ENCODE data around the gene MARK3.

The MARK3 gene

DNA sequence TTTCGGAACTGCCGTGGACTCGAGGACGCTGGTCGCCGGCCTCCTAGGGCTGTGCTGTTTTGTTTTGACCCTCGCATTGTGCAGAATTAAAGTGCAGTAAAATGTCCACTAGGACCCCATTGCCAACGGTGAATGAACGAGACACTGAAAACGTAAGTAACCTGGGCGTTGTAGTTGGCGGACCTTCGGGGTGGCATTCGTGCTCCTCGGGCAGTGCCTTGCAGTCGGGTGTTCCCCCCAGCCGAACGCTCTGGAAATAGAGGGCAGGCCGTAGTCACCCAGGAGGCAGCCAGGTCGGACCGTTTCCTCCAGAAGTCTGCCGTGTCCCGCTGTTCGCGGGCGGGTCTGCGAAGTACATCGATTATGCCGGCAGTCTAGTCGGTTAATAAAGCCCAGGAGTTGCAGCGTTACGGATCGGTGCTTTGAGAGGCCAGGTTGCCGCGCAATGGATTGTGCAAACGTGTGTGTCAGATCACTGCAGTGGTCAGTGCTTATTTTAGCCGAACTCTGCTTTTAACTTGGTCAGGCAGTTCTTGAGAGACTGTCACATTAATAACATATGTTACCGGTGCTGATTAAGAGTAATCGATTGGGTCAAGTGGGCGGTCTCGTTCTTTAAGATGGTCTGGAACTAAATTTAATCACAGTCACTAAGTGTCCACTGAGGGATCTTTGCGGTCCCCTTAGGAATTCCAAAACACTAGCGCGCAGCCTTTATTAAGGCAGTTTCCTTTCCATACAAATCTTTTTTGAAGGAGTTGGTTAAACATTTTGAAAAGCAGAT lies 906 bp downstream of the MARK3 start:
- TF ChIP-seq CTBP1 (IDR thresholded peaks at IDR 0.05; ENCODE audit: borderline replicate concordance), result no peak
- 0 out of 2 replicates have a peak, but pooled peaks have one; percentile 42 for TF ChIP-seq HDGF (IDR thresholded peaks at IDR 0.05; ENCODE audit: borderline replicate concordance)
- TF ChIP-seq PKNOX1 (IDR thresholded peaks at IDR 0.05), result 0 out of 2 replicates have a peak, but pooled peaks have one; percentile 12
- no peak for TF ChIP-seq FOXM1 (IDR thresholded peaks at IDR 0.05; ENCODE audit: borderline replicate concordance)
- TF ChIP-seq ARNT (IDR thresholded peaks at IDR 0.05), result no peak
- no peak for TF ChIP-seq LEF1 (IDR thresholded peaks at IDR 0.05; ENCODE audit: borderline replicate concordance)
- no peak for DNase-seq (ENCODE audit: extremely low spot score)
- POLR2A ChIA-PET, result interaction anchor here (0.9 to 2.7 kb wide), 5 partner anchors 13 to 52 kb away, joined by 4 to 23 read pairs (median 10); partner anchors contain the start of gene EIF5

GRCh38 chr14:103386713-103387329 lies 1.6 kb downstream of the MARK3 start:
- POLR2A ChIA-PET, result interaction anchor here (0.9 to 2.7 kb wide), 2 partner anchors 32 to 53 kb away, joined by 4 to 19 read pairs; partner anchors contain the start of gene EIF5
- CTCF ChIA-PET, result no interaction called here
- DNase-seq (ENCODE audit: extremely low spot score), result no peak
- TF ChIP-seq PKNOX1 (IDR thresholded peaks at IDR 0.05) (no peak), ELF4 (IDR thresholded peaks at IDR 0.05) (no peak), SUZ12 (IDR thresholded peaks at IDR 0.05) (no peak), SP1 (IDR thresholded peaks at IDR 0.05) (no peak), FOXA1 (IDR thresholded peaks at IDR 0.05) (no peak), TARDBP (IDR thresholded peaks at IDR 0.05) (no peak), HDGF (IDR thresholded peaks at IDR 0.05; ENCODE audit: borderline replicate concordance) (no peak), BHLHE40 (IDR thresholded peaks at IDR 0.05; ENCODE audit: borderline replicate concordance) (no peak), FOXM1 (IDR thresholded peaks at IDR 0.05; ENCODE audit: borderline replicate concordance) (no peak), L3MBTL2 (conservative IDR thresholded peaks at IDR 0.05) (no peak), ZNF384 (IDR thresholded peaks at IDR 0.05) (no peak), NFRKB (IDR thresholded peaks at IDR 0.05) (no peak), ARNT (IDR thresholded peaks at IDR 0.05) (no peak), CTBP1 (IDR thresholded peaks at IDR 0.05; ENCODE audit: borderline replicate concordance) (no peak)

More for the DNA sequence above, 906 bp downstream of the MARK3 start:
- CTCF ChIA-PET, result no interaction called here

DNA sequence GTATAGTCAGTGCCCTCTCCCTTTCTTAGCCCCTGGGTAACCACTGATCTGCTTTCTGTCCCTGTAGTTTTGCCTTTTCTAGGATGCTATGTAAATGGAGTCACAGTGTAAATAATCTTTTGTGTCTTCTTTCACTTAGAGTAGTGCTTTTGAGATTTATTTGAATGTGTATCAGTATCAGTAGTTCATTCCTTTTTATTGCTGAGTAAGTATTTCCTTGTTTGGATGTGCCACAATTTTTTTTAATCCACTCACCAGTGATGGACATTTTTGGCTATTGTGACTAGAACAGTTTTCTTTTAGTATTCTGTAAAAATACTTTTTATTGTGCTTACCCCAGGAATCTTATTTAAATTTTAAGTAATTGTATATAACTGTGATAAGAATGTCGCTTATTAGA lies 3.4 kb downstream of the MARK3 start:
- ChIA-PET POLR2A (interaction anchor here (2.7 kb wide), 1 partner anchor 55 kb away, joined by 19 read pairs; the partner anchor contains the start of gene EIF5), CTCF (interaction anchor here (0.6 kb wide), 1 partner anchor 53 kb away, joined by 3 read pairs; no protein-coding TSS in a partner anchor)

DNA sequence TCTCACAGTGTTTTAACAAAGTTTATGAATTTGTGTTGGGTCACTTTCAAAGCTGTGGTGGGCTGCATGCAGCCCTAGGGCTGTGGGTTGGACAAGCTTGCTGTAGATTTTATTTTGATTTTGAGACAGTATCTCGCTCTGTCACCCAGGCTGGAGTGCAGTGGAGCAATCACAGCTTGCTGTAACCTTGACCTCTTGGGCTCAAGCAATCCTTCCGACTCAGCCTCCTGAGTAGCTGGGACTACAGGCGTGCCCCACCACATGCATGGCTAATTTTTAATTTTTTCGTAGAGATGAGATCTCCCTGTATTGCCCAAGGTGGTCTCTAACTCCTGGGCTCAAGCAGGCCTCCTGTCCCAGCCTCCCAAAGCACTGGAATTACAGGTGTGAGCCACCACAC lies 5.4 kb downstream of the MARK3 start:
- no peak for DNase-seq (ENCODE audit: extremely low spot score)
- ChIA-PET CTCF (interaction anchor here (0.6 to 2.6 kb wide), 16 partner anchors 10 to 1887 kb away, joined by 3 to 18 read pairs (median 3); partner anchors contain the start of gene EIF5), POLR2A (interaction anchor here (1.1 to 2.0 kb wide), 3 partner anchors 47 to 59 kb away, joined by 3 to 13 read pairs (median 4); partner anchors contain the start of gene EIF5)
- TF ChIP-seq FOXM1 (IDR thresholded peaks at IDR 0.05; ENCODE audit: borderline replicate concordance) (no peak), ARNT (IDR thresholded peaks at IDR 0.05) (no peak), CTBP1 (IDR thresholded peaks at IDR 0.05; ENCODE audit: borderline replicate concordance) (no peak), SP1 (IDR thresholded peaks at IDR 0.05) (no peak), LEF1 (IDR thresholded peaks at IDR 0.05; ENCODE audit: borderline replicate concordance) (no peak), FOXK2 (IDR thresholded peaks at IDR 0.05) (no peak)

More for the DNA sequence above, 3.4 kb downstream of the MARK3 start:
- no peak for DNase-seq (ENCODE audit: extremely low spot score)
- TF ChIP-seq FOXM1 (IDR thresholded peaks at IDR 0.05; ENCODE audit: borderline replicate concordance) (no peak), HDGF (IDR thresholded peaks at IDR 0.05; ENCODE audit: borderline replicate concordance) (no peak), ARNT (IDR thresholded peaks at IDR 0.05) (no peak), ELF4 (IDR thresholded peaks at IDR 0.05) (no peak), L3MBTL2 (conservative IDR thresholded peaks at IDR 0.05) (no peak), LEF1 (IDR thresholded peaks at IDR 0.05; ENCODE audit: borderline replicate concordance) (no peak), FOXK2 (IDR thresholded peaks at IDR 0.05) (no peak), ZNF384 (IDR thresholded peaks at IDR 0.05) (no peak), CTBP1 (IDR thresholded peaks at IDR 0.05; ENCODE audit: borderline replicate concordance) (no peak), SP1 (IDR thresholded peaks at IDR 0.05) (no peak), FOXA1 (IDR thresholded peaks at IDR 0.05) (no peak), BHLHE40 (IDR thresholded peaks at IDR 0.05; ENCODE audit: borderline replicate concordance) (no peak), PKNOX1 (IDR thresholded peaks at IDR 0.05) (no peak), NFRKB (IDR thresholded peaks at IDR 0.05) (no peak)

DNA sequence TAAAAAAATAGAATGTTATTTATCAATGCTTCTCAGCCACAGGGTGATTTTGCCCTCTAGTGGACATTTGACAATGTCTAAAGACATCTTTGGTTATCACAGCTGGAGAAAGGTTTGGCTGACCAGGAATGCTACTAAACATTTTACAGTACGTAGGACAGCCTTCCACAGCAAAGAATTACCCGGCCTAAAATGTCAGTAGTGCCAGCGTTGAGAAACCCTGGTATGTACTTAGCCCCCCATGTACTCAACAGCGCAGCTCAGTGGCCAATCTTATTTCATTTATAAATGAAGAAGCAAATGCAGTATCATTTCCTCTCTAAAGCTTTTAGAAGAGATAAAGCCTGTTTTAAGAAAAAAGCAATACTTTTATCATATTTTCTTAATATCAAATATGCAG lies 5.8 kb downstream of the MARK3 start:
- DNase-seq (ENCODE audit: extremely low spot score), result no peak
- ChIA-PET POLR2A (interaction anchor here (1.1 to 2.0 kb wide), 3 partner anchors 48 to 59 kb away, joined by 3 to 13 read pairs (median 4); partner anchors contain the start of gene EIF5), CTCF (interaction anchor here (0.6 to 2.6 kb wide), 15 partner anchors 9 to 1886 kb away, joined by 3 to 18 read pairs (median 3); no protein-coding TSS in a partner anchor)
- TF ChIP-seq SP1 (IDR thresholded peaks at IDR 0.05), result no peak
- no peak for TF ChIP-seq ZNF384 (IDR thresholded peaks at IDR 0.05)
- no peak for TF ChIP-seq CTBP1 (IDR thresholded peaks at IDR 0.05; ENCODE audit: borderline replicate concordance)
- TF ChIP-seq LEF1 (IDR thresholded peaks at IDR 0.05; ENCODE audit: borderline replicate concordance), result no peak
- no peak for TF ChIP-seq NFRKB (IDR thresholded peaks at IDR 0.05)
- no peak for TF ChIP-seq ELF4 (IDR thresholded peaks at IDR 0.05)
- TF ChIP-seq SUZ12 (IDR thresholded peaks at IDR 0.05), result no peak
- no peak for TF ChIP-seq PKNOX1 (IDR thresholded peaks at IDR 0.05)
- TF ChIP-seq L3MBTL2 (conservative IDR thresholded peaks at IDR 0.05), result no peak
- no peak for TF ChIP-seq BHLHE40 (IDR thresholded peaks at IDR 0.05; ENCODE audit: borderline replicate concordance)
- TF ChIP-seq FOXM1 (IDR thresholded peaks at IDR 0.05; ENCODE audit: borderline replicate concordance), result no peak
- no peak for TF ChIP-seq FOXK2 (IDR thresholded peaks at IDR 0.05)

All from HEK293T (cell line).